ENCODE results near the gene TUBB2A. TPM values are rescaled to one million over a fixed set of nuclear protein-coding genes. Genes with fewer than 3 reads are reported as not detected.
A peak's percentile ranks its signal among the peaks of the same experiment; 100 is the strongest.

Gene TUBB2A
- total RNA-seq, 3 donors from 2014 or later = 27.8 to 43.6 (median 36.0) TPM

DNA sequence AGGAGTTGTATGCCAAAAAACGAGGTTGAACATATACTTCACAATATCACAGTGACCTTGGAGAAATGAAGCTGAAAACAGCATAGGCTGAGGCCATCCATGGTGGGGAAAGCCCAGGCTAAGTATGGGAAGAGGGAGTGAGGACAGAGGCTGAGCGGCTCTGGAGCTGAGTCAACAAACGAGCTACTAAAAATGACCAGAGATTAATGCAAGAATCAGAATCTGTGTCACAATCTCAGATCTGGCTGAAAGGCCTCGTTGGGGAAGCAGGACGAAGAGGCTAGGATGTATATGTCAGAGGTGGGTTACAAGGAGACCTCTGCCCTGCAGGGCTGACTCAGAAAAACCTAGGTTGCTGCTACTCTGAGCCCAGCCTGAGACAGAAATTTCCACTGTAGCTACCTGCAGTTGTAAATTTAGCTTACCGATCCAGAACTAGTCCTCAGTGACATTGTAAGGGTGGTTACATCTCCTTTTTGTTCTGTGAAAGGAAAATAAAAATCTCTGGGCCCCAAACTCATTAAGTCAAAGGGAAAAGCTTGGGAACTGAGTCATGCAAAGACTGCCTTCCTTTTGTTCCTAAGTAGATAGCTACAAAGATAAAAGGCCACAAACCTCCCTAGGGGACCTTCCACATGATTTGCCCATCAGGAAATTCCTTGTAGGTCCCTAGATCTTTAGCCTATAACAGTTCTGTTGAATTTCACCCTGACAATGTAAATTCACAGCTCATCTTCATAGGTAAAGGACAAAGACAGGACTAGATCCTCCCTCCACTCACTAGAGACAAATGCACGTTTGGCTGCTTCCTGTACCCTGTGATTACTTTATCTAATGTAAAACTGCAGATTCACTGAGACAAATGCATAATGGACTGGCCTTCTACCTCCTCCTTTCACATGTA, 8.5 kb upstream of the TUBB2A start:
- intact Hi-C loops (cut with DNase I; ENCODE audit: low total_unique reads) = no loop called here
- TF ChIP-seq POLR2A (IDR thresholded peaks at IDR 0.05) = no peak
- TF ChIP-seq, protein P1, sequence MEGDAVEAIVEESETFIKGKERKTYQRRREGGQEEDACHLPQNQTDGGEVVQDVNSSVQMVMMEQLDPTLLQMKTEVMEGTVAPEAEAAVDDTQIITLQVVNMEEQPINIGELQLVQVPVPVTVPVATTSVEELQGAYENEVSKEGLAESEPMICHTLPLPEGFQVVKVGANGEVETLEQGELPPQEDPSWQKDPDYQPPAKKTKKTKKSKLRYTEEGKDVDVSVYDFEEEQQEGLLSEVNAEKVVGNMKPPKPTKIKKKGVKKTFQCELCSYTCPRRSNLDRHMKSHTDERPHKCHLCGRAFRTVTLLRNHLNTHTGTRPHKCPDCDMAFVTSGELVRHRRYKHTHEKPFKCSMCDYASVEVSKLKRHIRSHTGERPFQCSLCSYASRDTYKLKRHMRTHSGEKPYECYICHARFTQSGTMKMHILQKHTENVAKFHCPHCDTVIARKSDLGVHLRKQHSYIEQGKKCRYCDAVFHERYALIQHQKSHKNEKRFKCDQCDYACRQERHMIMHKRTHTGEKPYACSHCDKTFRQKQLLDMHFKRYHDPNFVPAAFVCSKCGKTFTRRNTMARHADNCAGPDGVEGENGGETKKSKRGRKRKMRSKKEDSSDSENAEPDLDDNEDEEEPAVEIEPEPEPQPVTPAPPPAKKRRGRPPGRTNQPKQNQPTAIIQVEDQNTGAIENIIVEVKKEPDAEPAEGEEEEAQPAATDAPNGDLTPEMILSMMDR (IDR thresholded peaks at IDR 0.05) = no peak
- TF ChIP-seq POLR2AphosphoS5 (IDR thresholded peaks at IDR 0.05) = no peak

DNA sequence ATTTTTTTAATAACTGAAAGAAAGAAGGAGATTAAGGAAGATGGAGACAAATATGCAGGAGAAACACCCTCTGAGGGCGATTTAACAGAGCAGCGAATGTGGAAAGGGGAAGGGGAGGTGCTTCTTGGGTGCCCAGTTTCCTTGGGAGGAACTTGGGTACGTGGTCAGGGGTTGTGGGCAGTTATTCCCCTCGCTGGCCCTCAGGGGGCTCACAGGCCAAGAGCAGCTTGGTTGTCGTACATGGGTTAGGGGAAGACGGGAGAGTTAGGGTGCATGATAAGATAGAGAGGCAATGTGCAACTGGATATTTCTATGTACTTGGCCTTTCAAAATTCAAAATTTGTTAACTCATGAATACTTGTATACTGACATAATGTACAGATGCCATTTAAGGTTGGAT, 7.0 kb upstream of the TUBB2A start:
- intact Hi-C loops (cut with DNase I; ENCODE audit: low total_unique reads) = no loop called here
- Histone ChIP-seq H3K9me3 (no peaks in the 10 kb centered on the region), H3K4me1 (no peaks in the 10 kb centered on the region), H3K4me3 (no peak overlapping the region), H3K36me3 (no peaks in the 10 kb centered on the region), H3K27ac (no peak overlapping the region), H3K27me3 (no peaks in the 10 kb centered on the region)
- DNase-seq (ENCODE audit: low spot score in 2 of 2) = no peak
- TF ChIP-seq, protein P1 (IDR thresholded peaks at IDR 0.05) = no peak

More for the DNA sequence above, 8.5 kb upstream of the TUBB2A start:
- H3K27me3 ChIP-seq = no peaks in the 10 kb centered on the region
- H3K27ac ChIP-seq = no peak overlapping the region
- no peaks in the 10 kb centered on the region for H3K9me3 ChIP-seq
- H3K4me1 ChIP-seq = no peaks in the 10 kb centered on the region
- no peak for DNase-seq (ENCODE audit: low spot score in 2 of 2)
- no peak overlapping the region for H3K4me3 ChIP-seq
- no peaks in the 10 kb centered on the region for H3K36me3 ChIP-seq

DNA sequence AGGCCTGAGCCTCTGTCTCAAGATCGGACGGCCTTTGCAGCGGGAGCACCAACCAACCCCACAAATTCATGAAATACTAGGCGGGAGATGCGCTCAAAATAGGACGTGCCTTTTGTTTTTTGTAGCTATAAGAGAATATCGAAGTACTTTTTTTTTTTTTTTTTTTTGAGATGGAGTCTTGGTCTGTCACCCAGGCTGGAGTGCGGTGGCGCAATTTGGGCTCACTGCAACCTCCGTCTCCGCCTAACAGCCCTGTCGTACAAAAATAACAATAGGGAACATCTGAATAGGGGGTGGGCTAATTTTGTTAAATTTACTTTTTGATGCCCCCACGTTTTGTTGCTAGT, 5.9 kb upstream of the TUBB2A start:
- Histone ChIP-seq H3K27ac (peak overlapping the region; percentile 91 to 97), H3K9me3 (no peaks in the 10 kb centered on the region), H3K36me3 (no peaks in the 10 kb centered on the region), H3K27me3 (no peaks in the 10 kb centered on the region), H3K4me3 (peak overlapping the region; percentile 76 to 93 (median 79)), H3K4me1 (peaks cover 0 to 4% of the 10 kb centered on the region in 2 donors)
- TF ChIP-seq POLR2A (IDR thresholded peaks at IDR 0.05) (no peak), POLR2AphosphoS5 (IDR thresholded peaks at IDR 0.05) (no peak)
- TF ChIP-seq, protein P1 (IDR thresholded peaks at IDR 0.05) = no peak
- intact Hi-C loops (cut with DNase I; ENCODE audit: low total_unique reads) = no loop called here
- DNase-seq (ENCODE audit: low spot score in 2 of 2) = no peak

DNA sequence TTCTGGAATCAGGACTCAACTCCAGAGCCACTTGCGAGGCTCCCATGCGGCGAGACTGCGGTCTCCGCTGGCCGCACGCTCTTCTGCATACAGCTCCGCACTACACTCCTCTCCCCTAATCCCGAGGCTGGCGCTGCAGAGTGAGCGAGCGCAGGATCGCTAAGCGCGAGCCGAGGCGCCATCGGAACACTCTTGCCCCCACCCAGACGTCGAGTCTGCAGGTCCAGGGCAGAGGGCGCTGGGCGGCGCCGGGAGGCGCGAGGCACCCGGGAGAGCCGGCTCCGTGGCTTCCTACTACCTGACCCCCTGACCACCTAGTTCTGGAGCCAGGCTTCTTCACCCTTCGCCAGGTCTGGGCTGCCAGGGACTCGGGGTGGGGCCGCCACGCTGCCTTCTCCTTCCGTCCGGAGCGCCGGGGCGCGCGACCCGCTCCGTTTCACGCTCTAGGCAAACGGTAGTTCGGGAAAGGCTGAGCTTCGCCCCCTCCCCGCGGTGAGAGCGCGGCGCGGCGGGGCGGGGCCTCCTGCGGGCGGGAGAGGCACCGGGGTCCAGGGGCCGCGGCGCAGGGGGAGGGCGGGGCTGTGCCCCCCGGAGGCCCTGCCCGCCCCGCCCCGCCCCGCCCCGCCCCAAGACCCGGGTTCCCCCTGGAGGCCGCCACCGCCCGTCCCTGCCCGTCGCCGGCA, 5.4 kb upstream of the TUBB2A start:
- peak overlapping the region; percentile 91 to 97 for H3K27ac ChIP-seq
- peak; percentile 73 to 77 for DNase-seq (ENCODE audit: low spot score in 2 of 2)
- intact Hi-C loops (cut with DNase I; ENCODE audit: low total_unique reads) = no loop called here
- peak in 1 of 3 donors; percentile 39 for TF ChIP-seq POLR2AphosphoS5 (IDR thresholded peaks at IDR 0.05)
- peak; percentile 42 for TF ChIP-seq POLR2A (IDR thresholded peaks at IDR 0.05)
- TF ChIP-seq, protein P1 (IDR thresholded peaks at IDR 0.05) = peak in 2 of 3 donors; percentile 16 to 18
- H3K27me3 ChIP-seq = no peaks in the 10 kb centered on the region
- H3K9me3 ChIP-seq = no peaks in the 10 kb centered on the region
- H3K36me3 ChIP-seq = no peaks in the 10 kb centered on the region
- peaks cover 0 to 4% of the 10 kb centered on the region in 2 donors for H3K4me1 ChIP-seq
- H3K4me3 ChIP-seq = peak overlapping the region; percentile 76 to 93 (median 79)

DNA sequence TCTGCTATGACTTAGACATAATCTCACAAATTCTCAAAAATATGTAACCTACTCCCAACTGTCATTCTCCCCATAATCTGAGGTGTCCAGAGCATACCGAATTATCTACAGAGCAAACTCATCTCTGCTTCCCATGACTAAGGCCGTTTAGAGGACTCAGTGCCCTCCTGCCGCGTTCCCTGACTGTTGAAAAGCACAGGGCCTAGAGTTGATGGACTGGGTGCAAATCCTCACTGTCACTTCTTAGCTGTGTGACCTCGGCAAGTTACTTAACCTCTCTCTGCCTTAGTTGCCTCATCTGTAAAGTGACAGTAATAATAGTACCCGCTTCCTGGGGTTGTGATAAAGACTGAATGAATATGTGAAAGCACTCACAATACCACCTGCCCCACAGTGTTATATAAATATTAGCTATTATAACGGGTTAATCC, 4.7 kb upstream of the TUBB2A start:
- Histone ChIP-seq H3K9me3 (no peaks in the 10 kb centered on the region), H3K27ac (peak overlapping the region; percentile 91 to 97), H3K27me3 (no peaks in the 10 kb centered on the region), H3K4me1 (peaks cover 0 to 4% of the 10 kb centered on the region in 2 donors), H3K36me3 (no peaks in the 10 kb centered on the region), H3K4me3 (peak overlapping the region; percentile 76 to 93 (median 79))
- DNase-seq (ENCODE audit: low spot score in 2 of 2) = no peak
- TF ChIP-seq POLR2A (IDR thresholded peaks at IDR 0.05) (no peak), POLR2AphosphoS5 (IDR thresholded peaks at IDR 0.05) (no peak)
- TF ChIP-seq, protein P1 (IDR thresholded peaks at IDR 0.05) = no peak
- intact Hi-C loops (cut with DNase I; ENCODE audit: low total_unique reads) = no loop called here
